HG03039 (cell line): ENCODE results near the gene USP32.

Experiments
- ATAC-seq: cut with Tn5 transposase; IDR thresholded peaks from one replicate; pipeline ENCODE4 v1.9.1; 2021; ENCODE audit warnings: mild to moderate bottlenecking, moderate library complexity; ENCODE audit not compliant: unreplicated experiment

USP32 gene

GRCh38 chr17:60139438-60140285 is 252.3 kb downstream of the USP32 start:
- ATAC-seq = no peak

- no peak for ATAC-seq
These were observed 253.0 kb downstream of the USP32 start for GRCh38 chr17:60138769-60139437.

GRCh38 chr17:60137731-60138130 is 254.2 kb downstream of the USP32 start:
- no peak for ATAC-seq

- ATAC-seq = no peak
These were observed 255.8 kb downstream of the USP32 start for GRCh38 chr17:60135951-60136666.

GRCh38 chr17:60135151-60135950 is 256.6 kb downstream of the USP32 start:
- peak; percentile 77 for ATAC-seq

GRCh38 chr17:60134396-60135150 is 257.4 kb downstream of the USP32 start:
- ATAC-seq = no peak

GRCh38 chr17:60130466-60130865 is 261.5 kb downstream of the USP32 start:
- no peak for ATAC-seq

- ATAC-seq = no peak
These were observed 262.8 kb downstream of the USP32 start for GRCh38 chr17:60129164-60129563.
